ENCODE measurements around the gene TLE6. TPM values are rescaled to one million over a fixed set of nuclear protein-coding genes. Genes with fewer than 3 reads are reported as not detected.

The TLE6 gene
- polyA plus RNA-seq, 2 of the 4 experiments (the other 2 are of a cell fraction) = 3.1 to 4.2 TPM

DNA sequence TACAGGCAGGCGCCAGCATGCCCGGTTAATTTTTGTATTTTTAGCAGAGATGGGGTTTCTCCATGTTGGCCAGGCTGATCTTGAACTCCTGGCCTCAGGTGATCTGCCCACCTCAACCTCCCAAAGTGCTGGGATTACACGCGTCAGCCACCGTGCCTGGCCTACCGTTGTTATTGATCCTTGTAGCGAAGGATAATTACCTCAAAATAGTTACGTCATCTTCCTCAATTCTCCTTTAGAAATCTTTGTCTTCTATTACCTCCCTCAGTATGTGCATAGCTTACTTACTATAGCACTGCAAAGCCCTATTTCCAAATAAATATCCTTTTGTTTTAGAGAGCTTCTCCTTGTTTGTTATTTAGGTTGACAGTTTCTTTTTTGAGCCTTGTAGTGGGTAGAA is 9.4 kb upstream of the TLE6 start:
- WGBS (ENCODE audit: missing lambda C conversion rate) = 80% methylated on average over 8 of the region's 8 CpGs
- Histone ChIP-seq H3K4me2 (no peak overlapping the region), H3K9me3 (no peaks in the 10 kb centered on the region), H3K4me1 (no peaks in the 10 kb centered on the region), H3K4me3 (no peak overlapping the region), H3K27ac (no peak overlapping the region)
- ChIA-PET POLR2A (no interaction called here), CTCF (interaction anchor here (0.6 to 1.2 kb wide), 5 partner anchors 18 to 547 kb away, joined by 3 to 4 read pairs (median 3); no protein-coding TSS in a partner anchor)
- FAIRE-seq = no peak
- no peak for ATAC-seq
- no peak for DNase-seq (ENCODE audit: low read depth in 1 of 2, low spot score in 1 of 2)
- TF ChIP-seq, protein P1, sequence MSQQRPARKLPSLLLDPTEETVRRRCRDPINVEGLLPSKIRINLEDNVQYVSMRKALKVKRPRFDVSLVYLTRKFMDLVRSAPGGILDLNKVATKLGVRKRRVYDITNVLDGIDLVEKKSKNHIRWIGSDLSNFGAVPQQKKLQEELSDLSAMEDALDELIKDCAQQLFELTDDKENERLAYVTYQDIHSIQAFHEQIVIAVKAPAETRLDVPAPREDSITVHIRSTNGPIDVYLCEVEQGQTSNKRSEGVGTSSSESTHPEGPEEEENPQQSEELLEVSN (IDR thresholded peaks at IDR 0.05; ENCODE audit: borderline replicate concordance, low read depth) = no peak
- TF ChIP-seq EHF (CRISPR knock-in tag; IDR thresholded peaks at IDR 0.05) (no peak), POLR2AphosphoS2 (conservative IDR thresholded peaks at IDR 0.05; ENCODE audit: low read length) (no peak), MYC (IDR thresholded peaks at IDR 0.05; ENCODE audit: borderline replicate concordance, low read length) (no peak), HOXB13 (CRISPR knock-in tag; IDR thresholded peaks at IDR 0.05; ENCODE audit: low read depth) (no peak), ZFP36 (IDR thresholded peaks at IDR 0.05; ENCODE audit: borderline replicate concordance, partially characterized antibody) (no peak), MAFK (IDR thresholded peaks at IDR 0.05; ENCODE audit: partially characterized antibody) (no peak), MAZ (IDR thresholded peaks at IDR 0.05; ENCODE audit: borderline replicate concordance, low read depth, low read length) (no peak), FOXS1 (CRISPR knock-in tag; IDR thresholded peaks at IDR 0.05) (no peak), NFE2L2 (conservative IDR thresholded peaks at IDR 0.05; ENCODE audit: low read length) (no peak), CEBPB (IDR thresholded peaks at IDR 0.05) (no peak), BHLHE40 (IDR thresholded peaks at IDR 0.05; ENCODE audit: low read depth, low read length) (no peak), ZNF302 (CRISPR knock-in tag; IDR thresholded peaks at IDR 0.05) (no peak), RFX5 (IDR thresholded peaks at IDR 0.05) (no peak), JUNB (IDR thresholded peaks at IDR 0.05) (no peak)
- TF ChIP-seq, protein P2, sequence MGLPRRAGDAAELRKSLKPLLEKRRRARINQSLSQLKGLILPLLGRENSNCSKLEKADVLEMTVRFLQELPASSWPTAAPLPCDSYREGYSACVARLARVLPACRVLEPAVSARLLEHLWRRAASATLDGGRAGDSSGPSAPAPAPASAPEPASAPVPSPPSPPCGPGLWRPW (IDR thresholded peaks at IDR 0.05) = no peak
- TF ChIP-seq, protein P3, sequence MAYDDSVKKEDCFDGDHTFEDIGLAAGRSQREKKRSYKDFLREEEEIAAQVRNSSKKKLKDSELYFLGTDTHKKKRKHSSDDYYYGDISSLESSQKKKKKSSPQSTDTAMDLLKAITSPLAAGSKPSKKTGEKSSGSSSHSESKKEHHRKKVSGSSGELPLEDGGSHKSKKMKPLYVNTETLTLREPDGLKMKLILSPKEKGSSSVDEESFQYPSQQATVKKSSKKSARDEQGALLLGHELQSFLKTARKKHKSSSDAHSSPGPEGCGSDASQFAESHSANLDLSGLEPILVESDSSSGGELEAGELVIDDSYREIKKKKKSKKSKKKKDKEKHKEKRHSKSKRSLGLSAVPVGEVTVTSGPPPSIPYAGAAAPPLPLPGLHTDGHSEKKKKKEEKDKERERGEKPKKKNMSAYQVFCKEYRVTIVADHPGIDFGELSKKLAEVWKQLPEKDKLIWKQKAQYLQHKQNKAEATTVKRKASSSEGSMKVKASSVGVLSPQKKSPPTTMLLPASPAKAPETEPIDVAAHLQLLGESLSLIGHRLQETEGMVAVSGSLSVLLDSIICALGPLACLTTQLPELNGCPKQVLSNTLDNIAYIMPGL (CRISPR knock-in tag; IDR thresholded peaks at IDR 0.05; ENCODE audit: borderline replicate concordance) = no peak
- TF ChIP-seq, protein P4, sequence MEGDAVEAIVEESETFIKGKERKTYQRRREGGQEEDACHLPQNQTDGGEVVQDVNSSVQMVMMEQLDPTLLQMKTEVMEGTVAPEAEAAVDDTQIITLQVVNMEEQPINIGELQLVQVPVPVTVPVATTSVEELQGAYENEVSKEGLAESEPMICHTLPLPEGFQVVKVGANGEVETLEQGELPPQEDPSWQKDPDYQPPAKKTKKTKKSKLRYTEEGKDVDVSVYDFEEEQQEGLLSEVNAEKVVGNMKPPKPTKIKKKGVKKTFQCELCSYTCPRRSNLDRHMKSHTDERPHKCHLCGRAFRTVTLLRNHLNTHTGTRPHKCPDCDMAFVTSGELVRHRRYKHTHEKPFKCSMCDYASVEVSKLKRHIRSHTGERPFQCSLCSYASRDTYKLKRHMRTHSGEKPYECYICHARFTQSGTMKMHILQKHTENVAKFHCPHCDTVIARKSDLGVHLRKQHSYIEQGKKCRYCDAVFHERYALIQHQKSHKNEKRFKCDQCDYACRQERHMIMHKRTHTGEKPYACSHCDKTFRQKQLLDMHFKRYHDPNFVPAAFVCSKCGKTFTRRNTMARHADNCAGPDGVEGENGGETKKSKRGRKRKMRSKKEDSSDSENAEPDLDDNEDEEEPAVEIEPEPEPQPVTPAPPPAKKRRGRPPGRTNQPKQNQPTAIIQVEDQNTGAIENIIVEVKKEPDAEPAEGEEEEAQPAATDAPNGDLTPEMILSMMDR (IDR thresholded peaks at IDR 0.05) = no peak

DNA sequence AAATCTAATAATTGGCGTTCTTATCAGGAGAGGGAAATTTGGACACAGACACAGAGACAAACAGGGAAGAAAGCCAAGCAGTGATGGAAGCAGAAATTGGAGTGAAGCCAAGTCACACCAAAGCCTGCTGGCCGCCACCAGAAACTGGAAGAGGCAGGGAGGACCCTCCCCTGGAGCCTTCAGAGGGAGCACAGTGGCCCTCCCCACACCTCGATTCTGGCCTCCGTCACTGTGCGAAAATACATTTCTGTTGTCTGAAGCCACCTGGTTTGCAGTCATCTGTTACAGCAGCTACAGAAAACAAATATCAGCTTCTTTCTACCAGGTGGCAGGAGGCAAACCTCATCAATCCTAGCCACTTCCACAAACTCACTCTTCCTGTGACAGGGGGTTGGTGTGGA is 8.3 kb upstream of the TLE6 start:
- 72% methylated on average over 5 of the region's 5 CpGs for WGBS (ENCODE audit: missing lambda C conversion rate)
- H3K4me3 ChIP-seq = no peak overlapping the region
- H3K4me2 ChIP-seq = no peak overlapping the region
- FAIRE-seq (no peak), DNase-seq (ENCODE audit: low read depth in 1 of 2, low spot score in 1 of 2) (no peak), ATAC-seq (no peak)
- TF ChIP-seq FOXS1 (CRISPR knock-in tag; IDR thresholded peaks at IDR 0.05) (no peak), CHD2 (IDR thresholded peaks at IDR 0.05; ENCODE audit: low read length, partially characterized antibody) (no peak), EHMT2 (IDR thresholded peaks at IDR 0.05; ENCODE audit: low read depth) (no peak), FOSB (CRISPR knock-in tag; IDR thresholded peaks at IDR 0.05) (no peak), RCOR1 (IDR thresholded peaks at IDR 0.05; ENCODE audit: low read depth, low read length) (no peak), MAZ (IDR thresholded peaks at IDR 0.05; ENCODE audit: borderline replicate concordance, low read depth, low read length) (no peak), SMC3 (IDR thresholded peaks at IDR 0.05) (no peak), NFE2L2 (conservative IDR thresholded peaks at IDR 0.05; ENCODE audit: low read length) (no peak), KDM1A (IDR thresholded peaks at IDR 0.05; ENCODE audit: low read depth) (no peak), EP300 (IDR thresholded peaks at IDR 0.05) (no peak), HOXA7 (CRISPR knock-in tag; IDR thresholded peaks at IDR 0.05) (no peak)
- TF ChIP-seq, protein P5, sequence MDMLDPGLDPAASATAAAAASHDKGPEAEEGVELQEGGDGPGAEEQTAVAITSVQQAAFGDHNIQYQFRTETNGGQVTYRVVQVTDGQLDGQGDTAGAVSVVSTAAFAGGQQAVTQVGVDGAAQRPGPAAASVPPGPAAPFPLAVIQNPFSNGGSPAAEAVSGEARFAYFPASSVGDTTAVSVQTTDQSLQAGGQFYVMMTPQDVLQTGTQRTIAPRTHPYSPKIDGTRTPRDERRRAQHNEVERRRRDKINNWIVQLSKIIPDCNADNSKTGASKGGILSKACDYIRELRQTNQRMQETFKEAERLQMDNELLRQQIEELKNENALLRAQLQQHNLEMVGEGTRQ (IDR thresholded peaks at IDR 0.05) = no peak
- TF ChIP-seq, protein P6, sequence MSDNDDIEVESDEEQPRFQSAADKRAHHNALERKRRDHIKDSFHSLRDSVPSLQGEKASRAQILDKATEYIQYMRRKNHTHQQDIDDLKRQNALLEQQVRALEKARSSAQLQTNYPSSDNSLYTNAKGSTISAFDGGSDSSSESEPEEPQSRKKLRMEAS (IDR thresholded peaks at IDR 0.05) = no peak
- TF ChIP-seq, protein P4 (IDR thresholded peaks at IDR 0.05) = no peak
- POLR2A ChIA-PET = no interaction called here
- no peaks in the 10 kb centered on the region for H3K4me1 ChIP-seq
- CTCF ChIA-PET = interaction anchor here (1.1 to 1.3 kb wide), 4 partner anchors 11 to 37 kb away, joined by 3 to 5 read pairs (median 4); no protein-coding TSS in a partner anchor
- no peak overlapping the region for H3K27ac ChIP-seq
- H3K9me3 ChIP-seq = no peaks in the 10 kb centered on the region
